PFSK-1 (cell line): ENCODE measurements around the gene GLIPR1L1.

Source experiments
- FOXP2 ChIP-seq: optimal IDR thresholded peaks from 2 replicates; pipeline ENCODE3; 2011; ENCODE audit warnings: borderline replicate concordance, control low read depth, inconsistent platforms; ENCODE audit not compliant: insufficient read depth; ENCODE audit errors: extremely low read length, extremely low read depth
- POLR2AphosphoS5 ChIP-seq: IDR thresholded peaks from 2 replicates; pipeline ENCODE4 v1.6.1; 2012; ENCODE audit warnings: low read depth, mild to moderate bottlenecking, control low read depth, low read length, moderate library complexity
- REST ChIP-seq, 2 experiments: IDR thresholded peaks; 2 replicates each; pipeline versions ENCODE4 v1.6.1 to v1.8.0; 2011 to 2012; ENCODE audit warnings: low read depth in 2 of 2, low read length in 2 of 2, control low read depth in 1 of 2, inconsistent platforms in 1 of 2, mild to moderate bottlenecking in 1 of 2, moderate library complexity in 1 of 2; ENCODE audit not compliant: insufficient read depth in 1 of 2
- SIN3A ChIP-seq: IDR thresholded peaks from 2 replicates; pipeline ENCODE4 v1.6.1; 2012; ENCODE audit warnings: mild to moderate bottlenecking, low read length, moderate library complexity, borderline replicate concordance; ENCODE audit not compliant: insufficient read depth
- TAF1 ChIP-seq: IDR thresholded peaks from 2 replicates; pipeline ENCODE4 v1.6.1; 2012; ENCODE audit warnings: low read length, control low read depth, borderline replicate concordance; ENCODE audit not compliant: insufficient read depth

GLIPR1L1 gene

GRCh38 chr12:75407683-75408082 lies 73.2 kb downstream of the GLIPR1L1 start:
- TF ChIP-seq SIN3A, result no peak
- TF ChIP-seq FOXP2, result no peak
- TF ChIP-seq POLR2AphosphoS5, result no peak
- no peak for TF ChIP-seq REST (IDR thresholded peaks at IDR 0.05; ENCODE audit: insufficient read depth in 1 of 2, low read depth in 2 of 2, low read length in 2 of 2)
- TF ChIP-seq TAF1, result no peak

- no peak for TF ChIP-seq FOXP2
- TF ChIP-seq POLR2AphosphoS5, result no peak
- no peak for TF ChIP-seq TAF1
- no peak for TF ChIP-seq REST (IDR thresholded peaks at IDR 0.05; ENCODE audit: insufficient read depth in 1 of 2, low read depth in 2 of 2, low read length in 2 of 2)
- no peak for TF ChIP-seq SIN3A
Observed at GRCh38 chr12:75409830-75410229, 75.4 kb downstream of the GLIPR1L1 start.

GRCh38 chr12:75414671-75415070 lies 80.2 kb downstream of the GLIPR1L1 start:
- TF ChIP-seq REST (IDR thresholded peaks at IDR 0.05; ENCODE audit: insufficient read depth in 1 of 2, low read depth in 2 of 2, low read length in 2 of 2) (no peak), POLR2AphosphoS5 (no peak), FOXP2 (no peak), TAF1 (no peak)

GRCh38 chr12:75419841-75420240 lies 85.4 kb downstream of the GLIPR1L1 start:
- TF ChIP-seq REST (IDR thresholded peaks at IDR 0.05; ENCODE audit: insufficient read depth in 1 of 2, low read depth in 2 of 2, low read length in 2 of 2) (no peak), FOXP2 (no peak), POLR2AphosphoS5 (no peak), SIN3A (no peak), TAF1 (no peak)
